WTC11 (cell line): ENCODE data around the gene STXBP6. TPM values are rescaled to one million over a fixed set of nuclear protein-coding genes. Genes with fewer than 3 reads are reported as not detected.

Source experiments
- ATAC-seq: fragments of 200-7000 bp; cut with Tn5 transposase; 2 replicates; pipeline ENCODE4 v1.10.0; 2021; ENCODE audit warnings: mild to moderate bottlenecking, moderate library complexity
- CTCF ChIA-PET: fragments of 300-600 bp; sonication (Branson Sonifier 250); formaldehyde crosslinking; loops from one replicate; lab custom pipeline; 2021; ENCODE audit warnings: antibody characterized with exemption; lab: Charles Lee
- POLR2A ChIA-PET: fragments of 350-600 bp; sonication (Branson Sonifier 250); formaldehyde crosslinking; loops from one replicate; lab custom pipeline; 2021; ENCODE audit warnings: antibody characterized with exemption; lab: Charles Lee
- DNase-seq: peaks from one replicate; pipeline ENCODE4 v3.0.0; 2021; ENCODE audit warnings: low spot score
- H3K27ac Mint-ChIP-seq: 2 replicates; pipeline ENCODE4 v1.8.0; 2021; ENCODE audit warnings: mixed read lengths
- H3K27me3 Mint-ChIP-seq: 2 replicates; pipeline ENCODE4 v1.8.0; 2021; ENCODE audit warnings: low read depth, mild to moderate bottlenecking, moderate library complexity, mixed read lengths
- H3K36me3 Mint-ChIP-seq: 2 replicates; pipeline ENCODE4 v1.8.0; 2021; ENCODE audit warnings: mixed read lengths
- H3K4me1 Mint-ChIP-seq: 2 replicates; pipeline ENCODE4 v1.8.0; 2022; ENCODE audit warnings: mixed read lengths
- H3K4me3 Mint-ChIP-seq: 2 replicates; pipeline ENCODE4 v1.8.0; 2021; ENCODE audit warnings: mild to moderate bottlenecking, moderate library complexity, mixed read lengths
- H3K9me3 Mint-ChIP-seq: 2 replicates; pipeline ENCODE4 v1.8.0; 2021; ENCODE audit warnings: mixed read lengths
- AFF4 ChIP-seq: sonication (generic); formaldehyde crosslinking; IDR thresholded peaks from 2 replicates; pipeline ENCODE4 v1.8.1; 2023; ENCODE audit warnings: mild to moderate bottlenecking, missing genetic modification reagents, borderline replicate concordance
- FOXP4 ChIP-seq: sonication (generic); formaldehyde crosslinking; IDR thresholded peaks from 2 replicates; pipeline ENCODE4 v1.8.0; 2022; ENCODE audit warnings: mild to moderate bottlenecking, missing genetic modification reagents
- GABPB1 ChIP-seq: sonication (generic); formaldehyde crosslinking; IDR thresholded peaks from 2 replicates; pipeline ENCODE4 v1.8.1; 2023; ENCODE audit warnings: mild to moderate bottlenecking, missing genetic modification reagents
- MXD4 ChIP-seq: fragments of 250-450 bp; sonication (Bioruptor Pico); IDR thresholded peaks from 2 replicates; pipeline ENCODE4 v1.8.0; 2021; ENCODE audit warnings: mild to moderate bottlenecking, moderate library complexity, borderline replicate concordance
- MYBL2 ChIP-seq: sonication (generic); formaldehyde crosslinking; IDR thresholded peaks from 2 replicates; pipeline ENCODE4 v1.8.1; 2023; ENCODE audit warnings: mild to moderate bottlenecking, moderate library complexity, missing genetic modification reagents
- NFE2L1 ChIP-seq: sonication (generic); formaldehyde crosslinking; IDR thresholded peaks from 2 replicates; pipeline ENCODE4 v1.8.1; 2023; ENCODE audit warnings: missing genetic modification reagents
- NR1H2 ChIP-seq: sonication (generic); formaldehyde crosslinking; IDR thresholded peaks from 2 replicates; pipeline ENCODE4 v1.9.0; 2021; ENCODE audit warnings: mild to moderate bottlenecking, moderate library complexity, missing genetic modification reagents
- TCF7 ChIP-seq: sonication (generic); formaldehyde crosslinking; IDR thresholded peaks from 2 replicates; pipeline ENCODE4 v1.8.0; 2022; ENCODE audit warnings: mild to moderate bottlenecking, low read depth, missing genetic modification reagents, moderate library complexity
- TEAD1 ChIP-seq: sonication (generic); formaldehyde crosslinking; IDR thresholded peaks from 2 replicates; pipeline ENCODE4 v1.8.0; 2022; ENCODE audit warnings: mild to moderate bottlenecking, missing genetic modification reagents
- ZNF121 ChIP-seq: sonication (generic); formaldehyde crosslinking; IDR thresholded peaks from 2 replicates; pipeline ENCODE4 v1.8.0; 2023; ENCODE audit warnings: missing genetic modification reagents
- ZNF138 ChIP-seq: sonication (generic); formaldehyde crosslinking; conservative IDR thresholded peaks from 2 replicates; pipeline ENCODE4 v1.8.1; 2022; ENCODE audit warnings: mild to moderate bottlenecking, moderate library complexity, missing genetic modification reagents
- ZNF219 ChIP-seq: sonication (generic); formaldehyde crosslinking; IDR thresholded peaks from 2 replicates; pipeline ENCODE4 v1.8.0; 2023; ENCODE audit warnings: missing genetic modification reagents, mild to moderate bottlenecking, borderline replicate concordance
- ZNF317 ChIP-seq: sonication (generic); formaldehyde crosslinking; IDR thresholded peaks from 2 replicates; pipeline ENCODE4 v1.8.1; 2023; ENCODE audit warnings: low read depth, mild to moderate bottlenecking, moderate library complexity, missing genetic modification reagents, borderline replicate concordance
- ZNF396 ChIP-seq: fragments of 250-450 bp; sonication (Bioruptor Pico); IDR thresholded peaks from 2 replicates; pipeline ENCODE4 v1.8.0; 2021; ENCODE audit warnings: mild to moderate bottlenecking, moderate library complexity, borderline replicate concordance
- total RNA-seq: library from RNA; stranded (reverse); gene quantifications from 3 replicates; pipeline ENCODE4 v1.2.3, GENCODE V29; 2021
- TF ChIP-seq, protein P1 (sequence below): fragments of 250-450 bp; sonication (Bioruptor Pico); IDR thresholded peaks from 2 replicates; pipeline ENCODE4 v1.9.0; 2021; ENCODE audit warnings: mild to moderate bottlenecking, borderline replicate concordance
- TF ChIP-seq, protein P2 (sequence below): sonication (generic); formaldehyde crosslinking; IDR thresholded peaks from 2 replicates; pipeline ENCODE4 v1.8.1; 2022; ENCODE audit warnings: mild to moderate bottlenecking, moderate library complexity, missing genetic modification reagents
- TF ChIP-seq, protein P3 (sequence below): sonication (generic); formaldehyde crosslinking; IDR thresholded peaks from 2 replicates; pipeline ENCODE4 v1.8.1; 2022; ENCODE audit warnings: low read depth, missing genetic modification reagents, borderline replicate concordance
- TF ChIP-seq, protein P4 (sequence below): fragments of 200-600 bp; IDR thresholded peaks from 2 replicates; pipeline ENCODE4 v1.8.0; 2022; ENCODE audit warnings: antibody characterized with exemption

STXBP6 gene
- total RNA-seq, 1 experiment from 2014 or later = 4.2 TPM

DNA sequence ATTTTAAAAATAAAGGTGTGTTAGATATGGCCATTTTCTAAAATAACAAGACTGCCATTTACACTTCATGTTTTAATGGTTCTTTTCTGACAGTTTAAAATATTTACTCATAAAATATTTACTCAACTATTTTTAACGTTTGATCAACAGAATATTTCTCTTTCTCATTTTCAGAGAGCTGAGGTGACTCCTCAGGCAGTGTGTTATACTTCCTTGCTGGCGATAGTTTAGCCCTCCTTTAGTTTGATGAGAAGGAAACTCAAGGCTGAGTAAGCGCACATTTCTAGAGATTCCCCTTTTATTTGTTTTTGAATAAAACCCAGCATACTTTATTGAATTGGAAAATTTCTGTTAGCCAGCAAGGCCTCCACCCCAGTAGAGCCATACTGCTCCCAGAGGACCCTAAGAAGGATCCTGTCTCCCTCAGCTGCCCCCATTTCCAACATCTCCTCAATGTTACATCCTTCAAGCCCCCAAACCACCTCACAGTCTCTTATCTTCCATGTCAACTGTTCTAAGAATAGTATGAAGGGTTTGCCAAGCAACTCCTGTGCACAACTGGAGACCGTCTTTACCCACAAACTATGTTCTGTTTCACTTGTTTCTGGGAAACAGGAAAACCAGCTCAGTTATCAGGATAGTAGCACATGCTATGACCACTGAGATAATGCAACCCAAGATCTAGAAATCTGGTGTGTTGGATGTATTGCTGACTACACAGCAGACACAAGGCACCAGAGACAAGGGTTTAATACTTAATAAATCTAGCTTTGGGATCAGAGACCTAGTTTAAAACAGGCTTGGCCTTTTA is 129.5 kb downstream of the STXBP6 start (continued):
- no peak for TF ChIP-seq ZNF396 (CRISPR knock-in tag)
- TF ChIP-seq AFF4 = no peak
- no peak for TF ChIP-seq ZNF138 (CRISPR knock-in tag)
- no peak for TF ChIP-seq FOXP4
- TF ChIP-seq, all 79 proteins: peak for 0

- ATAC-seq (no peak), DNase-seq (no peak)
- Mint-ChIP-seq H3K4me3 (no peak overlapping the region), H3K36me3 (no peaks in the 10 kb centered on the region), H3K4me1 (peaks cover 33% of the 10 kb centered on the region), H3K27ac (no peak overlapping the region), H3K9me3 (no peaks in the 10 kb centered on the region), H3K27me3 (no peaks in the 10 kb centered on the region)
- ChIA-PET CTCF (no interaction called here), POLR2A (no interaction called here)
- TF ChIP-seq ZNF317 = no peak
- TF ChIP-seq NR1H2 (CRISPR knock-in tag) = no peak
- TF ChIP-seq, protein P1, sequence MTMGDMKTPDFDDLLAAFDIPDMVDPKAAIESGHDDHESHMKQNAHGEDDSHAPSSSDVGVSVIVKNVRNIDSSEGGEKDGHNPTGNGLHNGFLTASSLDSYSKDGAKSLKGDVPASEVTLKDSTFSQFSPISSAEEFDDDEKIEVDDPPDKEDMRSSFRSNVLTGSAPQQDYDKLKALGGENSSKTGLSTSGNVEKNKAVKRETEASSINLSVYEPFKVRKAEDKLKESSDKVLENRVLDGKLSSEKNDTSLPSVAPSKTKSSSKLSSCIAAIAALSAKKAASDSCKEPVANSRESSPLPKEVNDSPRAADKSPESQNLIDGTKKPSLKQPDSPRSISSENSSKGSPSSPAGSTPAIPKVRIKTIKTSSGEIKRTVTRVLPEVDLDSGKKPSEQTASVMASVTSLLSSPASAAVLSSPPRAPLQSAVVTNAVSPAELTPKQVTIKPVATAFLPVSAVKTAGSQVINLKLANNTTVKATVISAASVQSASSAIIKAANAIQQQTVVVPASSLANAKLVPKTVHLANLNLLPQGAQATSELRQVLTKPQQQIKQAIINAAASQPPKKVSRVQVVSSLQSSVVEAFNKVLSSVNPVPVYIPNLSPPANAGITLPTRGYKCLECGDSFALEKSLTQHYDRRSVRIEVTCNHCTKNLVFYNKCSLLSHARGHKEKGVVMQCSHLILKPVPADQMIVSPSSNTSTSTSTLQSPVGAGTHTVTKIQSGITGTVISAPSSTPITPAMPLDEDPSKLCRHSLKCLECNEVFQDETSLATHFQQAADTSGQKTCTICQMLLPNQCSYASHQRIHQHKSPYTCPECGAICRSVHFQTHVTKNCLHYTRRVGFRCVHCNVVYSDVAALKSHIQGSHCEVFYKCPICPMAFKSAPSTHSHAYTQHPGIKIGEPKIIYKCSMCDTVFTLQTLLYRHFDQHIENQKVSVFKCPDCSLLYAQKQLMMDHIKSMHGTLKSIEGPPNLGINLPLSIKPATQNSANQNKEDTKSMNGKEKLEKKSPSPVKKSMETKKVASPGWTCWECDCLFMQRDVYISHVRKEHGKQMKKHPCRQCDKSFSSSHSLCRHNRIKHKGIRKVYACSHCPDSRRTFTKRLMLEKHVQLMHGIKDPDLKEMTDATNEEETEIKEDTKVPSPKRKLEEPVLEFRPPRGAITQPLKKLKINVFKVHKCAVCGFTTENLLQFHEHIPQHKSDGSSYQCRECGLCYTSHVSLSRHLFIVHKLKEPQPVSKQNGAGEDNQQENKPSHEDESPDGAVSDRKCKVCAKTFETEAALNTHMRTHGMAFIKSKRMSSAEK (CRISPR knock-in tag) = no peak
- no peak for TF ChIP-seq TEAD1 (CRISPR knock-in tag)
These were observed 131.1 kb downstream of the STXBP6 start for GRCh38 chr14:24918822-24919221.

- CTCF ChIA-PET = no interaction called here
- no peak for ATAC-seq
- POLR2A ChIA-PET = no interaction called here
- TF ChIP-seq MXD4 (CRISPR knock-in tag) (no peak), ZNF121 (CRISPR knock-in tag) (no peak), NFE2L1 (no peak), TCF7 (CRISPR knock-in tag) (no peak), MYBL2 (CRISPR knock-in tag) (no peak), GABPB1 (CRISPR knock-in tag) (no peak), ZNF219 (CRISPR knock-in tag) (no peak)
- TF ChIP-seq, protein P2, sequence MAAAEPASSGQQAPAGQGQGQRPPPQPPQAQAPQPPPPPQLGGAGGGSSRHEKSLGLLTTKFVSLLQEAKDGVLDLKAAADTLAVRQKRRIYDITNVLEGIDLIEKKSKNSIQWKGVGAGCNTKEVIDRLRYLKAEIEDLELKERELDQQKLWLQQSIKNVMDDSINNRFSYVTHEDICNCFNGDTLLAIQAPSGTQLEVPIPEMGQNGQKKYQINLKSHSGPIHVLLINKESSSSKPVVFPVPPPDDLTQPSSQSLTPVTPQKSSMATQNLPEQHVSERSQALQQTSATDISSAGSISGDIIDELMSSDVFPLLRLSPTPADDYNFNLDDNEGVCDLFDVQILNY (CRISPR knock-in tag) = no peak
- TF ChIP-seq, protein P3, sequence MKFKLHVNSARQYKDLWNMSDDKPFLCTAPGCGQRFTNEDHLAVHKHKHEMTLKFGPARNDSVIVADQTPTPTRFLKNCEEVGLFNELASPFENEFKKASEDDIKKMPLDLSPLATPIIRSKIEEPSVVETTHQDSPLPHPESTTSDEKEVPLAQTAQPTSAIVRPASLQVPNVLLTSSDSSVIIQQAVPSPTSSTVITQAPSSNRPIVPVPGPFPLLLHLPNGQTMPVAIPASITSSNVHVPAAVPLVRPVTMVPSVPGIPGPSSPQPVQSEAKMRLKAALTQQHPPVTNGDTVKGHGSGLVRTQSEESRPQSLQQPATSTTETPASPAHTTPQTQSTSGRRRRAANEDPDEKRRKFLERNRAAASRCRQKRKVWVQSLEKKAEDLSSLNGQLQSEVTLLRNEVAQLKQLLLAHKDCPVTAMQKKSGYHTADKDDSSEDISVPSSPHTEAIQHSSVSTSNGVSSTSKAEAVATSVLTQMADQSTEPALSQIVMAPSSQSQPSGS (CRISPR knock-in tag) = no peak
- TF ChIP-seq, protein P4, sequence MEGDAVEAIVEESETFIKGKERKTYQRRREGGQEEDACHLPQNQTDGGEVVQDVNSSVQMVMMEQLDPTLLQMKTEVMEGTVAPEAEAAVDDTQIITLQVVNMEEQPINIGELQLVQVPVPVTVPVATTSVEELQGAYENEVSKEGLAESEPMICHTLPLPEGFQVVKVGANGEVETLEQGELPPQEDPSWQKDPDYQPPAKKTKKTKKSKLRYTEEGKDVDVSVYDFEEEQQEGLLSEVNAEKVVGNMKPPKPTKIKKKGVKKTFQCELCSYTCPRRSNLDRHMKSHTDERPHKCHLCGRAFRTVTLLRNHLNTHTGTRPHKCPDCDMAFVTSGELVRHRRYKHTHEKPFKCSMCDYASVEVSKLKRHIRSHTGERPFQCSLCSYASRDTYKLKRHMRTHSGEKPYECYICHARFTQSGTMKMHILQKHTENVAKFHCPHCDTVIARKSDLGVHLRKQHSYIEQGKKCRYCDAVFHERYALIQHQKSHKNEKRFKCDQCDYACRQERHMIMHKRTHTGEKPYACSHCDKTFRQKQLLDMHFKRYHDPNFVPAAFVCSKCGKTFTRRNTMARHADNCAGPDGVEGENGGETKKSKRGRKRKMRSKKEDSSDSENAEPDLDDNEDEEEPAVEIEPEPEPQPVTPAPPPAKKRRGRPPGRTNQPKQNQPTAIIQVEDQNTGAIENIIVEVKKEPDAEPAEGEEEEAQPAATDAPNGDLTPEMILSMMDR = no peak
These were observed 133.9 kb downstream of the STXBP6 start for GRCh38 chr14:24915958-24916595.

More at GRCh38 chr14:24915958-24916595, 133.9 kb downstream of the STXBP6 start:
- no peak for DNase-seq
- no peak overlapping the region for H3K4me3 Mint-ChIP-seq
- peaks cover 27% of the 10 kb centered on the region for H3K4me1 Mint-ChIP-seq
- no peak overlapping the region for H3K27ac Mint-ChIP-seq
- H3K36me3 Mint-ChIP-seq = no peaks in the 10 kb centered on the region
- no peaks in the 10 kb centered on the region for H3K27me3 Mint-ChIP-seq
- H3K9me3 Mint-ChIP-seq = no peaks in the 10 kb centered on the region
